Duodenal mucosa (tissue), 2 donors: ENCODE measurements around the gene NUMA1.
A peak's percentile ranks its signal among the peaks of the same experiment; 100 is the strongest.

Experiments
- H3K27ac ChIP-seq: one replicate; pipeline ENCODE4 v1.7.0; 2013; ENCODE audit warnings: low read depth, low read length
- H3K27me3 ChIP-seq, 2 donors: one replicate each; pipeline ENCODE4 v1.7.0; 2013; ENCODE audit warnings: low read length in 2 of 2, control low read depth in 1 of 2; ENCODE audit not compliant: insufficient read depth in 2 of 2, control insufficient read depth in 1 of 2
- H3K36me3 ChIP-seq, 2 donors: one replicate each; pipeline ENCODE4 v1.7.0; 2013; ENCODE audit warnings: low read length in 2 of 2, control low read depth in 1 of 2; ENCODE audit not compliant: insufficient read depth in 2 of 2, control insufficient read depth in 1 of 2
- H3K4me1 ChIP-seq, 2 donors: one replicate each; pipeline ENCODE4 v1.7.0; 2013; ENCODE audit warnings: low read length in 2 of 2, control low read depth in 1 of 2; ENCODE audit not compliant: insufficient read depth in 2 of 2, control insufficient read depth in 1 of 2
- H3K4me3 ChIP-seq, 2 donors: one replicate each; pipeline ENCODE4 v1.7.0; 2013; ENCODE audit warnings: low read length in 2 of 2, low read depth in 1 of 2
- H3K9ac ChIP-seq, 2 donors: one replicate each; pipeline ENCODE4 v1.7.0; 2013; ENCODE audit warnings: low read length in 2 of 2, low read depth in 1 of 2
- H3K9me3 ChIP-seq, 2 donors: one replicate each; pipeline ENCODE4 v1.7.0; 2013; ENCODE audit warnings: low read length in 2 of 2, control low read depth in 1 of 2; ENCODE audit not compliant: control insufficient read depth in 1 of 2

The NUMA1 gene

DNA sequence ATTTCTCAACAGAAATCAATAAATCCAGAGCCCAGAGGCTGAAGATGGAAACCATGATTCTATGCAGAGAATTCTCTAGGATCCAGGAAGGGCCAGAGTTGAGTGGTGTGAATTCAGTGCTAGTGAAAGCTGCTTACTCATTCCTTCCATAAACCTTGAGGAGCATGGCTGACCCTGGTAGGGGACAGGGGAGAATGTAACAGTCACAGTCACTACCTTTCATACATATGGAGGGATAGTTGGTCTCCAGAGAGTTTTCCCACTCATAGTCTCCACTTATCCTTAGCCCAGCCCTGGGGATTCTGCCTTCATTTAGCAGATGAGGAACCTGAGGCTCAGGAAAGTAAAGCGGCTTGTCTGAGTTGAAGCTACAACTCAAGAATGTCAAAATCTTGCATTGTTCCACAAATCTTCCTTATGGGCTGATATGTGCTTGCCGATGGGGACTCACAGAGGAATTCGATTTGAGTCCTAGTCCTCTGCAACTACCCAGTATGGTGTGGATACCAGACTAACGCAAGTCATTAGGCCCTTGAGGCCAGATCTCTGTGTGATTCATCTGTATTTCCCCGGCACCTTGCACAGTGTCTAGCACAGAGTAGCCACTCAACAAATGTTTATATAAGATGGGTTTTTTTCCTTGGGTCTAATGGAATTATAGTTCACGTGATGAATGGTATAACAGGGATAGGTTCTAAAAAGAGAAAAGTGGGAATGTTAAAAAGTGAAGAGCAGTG, 35.8 kb upstream of the NUMA1 start:
- H3K36me3 ChIP-seq, result no peaks in the 10 kb centered on the region
- H3K27me3 ChIP-seq, result no peaks in the 10 kb centered on the region
- H3K9me3 ChIP-seq, result no peaks in the 10 kb centered on the region
- H3K4me1 ChIP-seq, result peaks cover 11 to 14% of the 10 kb centered on the region in 2 donors
- no peak overlapping the region for H3K27ac ChIP-seq
- H3K4me3 ChIP-seq, result no peak overlapping the region
- H3K9ac ChIP-seq, result no peak overlapping the region

DNA sequence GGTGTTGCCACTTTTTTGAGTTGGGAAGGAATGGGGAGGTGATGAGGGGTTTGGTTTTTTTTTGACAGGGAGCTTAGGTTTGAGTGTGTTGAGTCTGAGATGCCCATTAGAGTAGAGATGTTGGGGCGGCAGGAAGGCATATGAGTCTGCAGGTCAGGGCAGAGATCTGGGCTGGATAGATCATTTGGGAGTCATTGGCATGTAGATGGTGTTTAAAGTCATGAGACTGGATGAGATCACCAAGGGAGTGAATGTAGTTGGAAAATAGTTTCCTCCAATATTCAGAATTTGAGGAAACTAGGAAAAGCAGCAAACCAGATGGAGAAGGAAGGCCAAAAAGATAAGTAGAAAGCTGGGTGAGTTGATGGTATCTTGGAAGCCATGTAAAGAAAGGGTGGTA, 34.2 kb upstream of the NUMA1 start:
- H3K27me3 ChIP-seq, result no peaks in the 10 kb centered on the region
- H3K27ac ChIP-seq, result no peak overlapping the region
- peaks cover 0 to 8% of the 10 kb centered on the region in 2 donors for H3K36me3 ChIP-seq
- H3K4me1 ChIP-seq, result peaks cover 12 to 17% of the 10 kb centered on the region in 2 donors
- no peaks in the 10 kb centered on the region for H3K9me3 ChIP-seq
- no peak overlapping the region for H3K9ac ChIP-seq
- no peak overlapping the region for H3K4me3 ChIP-seq

DNA sequence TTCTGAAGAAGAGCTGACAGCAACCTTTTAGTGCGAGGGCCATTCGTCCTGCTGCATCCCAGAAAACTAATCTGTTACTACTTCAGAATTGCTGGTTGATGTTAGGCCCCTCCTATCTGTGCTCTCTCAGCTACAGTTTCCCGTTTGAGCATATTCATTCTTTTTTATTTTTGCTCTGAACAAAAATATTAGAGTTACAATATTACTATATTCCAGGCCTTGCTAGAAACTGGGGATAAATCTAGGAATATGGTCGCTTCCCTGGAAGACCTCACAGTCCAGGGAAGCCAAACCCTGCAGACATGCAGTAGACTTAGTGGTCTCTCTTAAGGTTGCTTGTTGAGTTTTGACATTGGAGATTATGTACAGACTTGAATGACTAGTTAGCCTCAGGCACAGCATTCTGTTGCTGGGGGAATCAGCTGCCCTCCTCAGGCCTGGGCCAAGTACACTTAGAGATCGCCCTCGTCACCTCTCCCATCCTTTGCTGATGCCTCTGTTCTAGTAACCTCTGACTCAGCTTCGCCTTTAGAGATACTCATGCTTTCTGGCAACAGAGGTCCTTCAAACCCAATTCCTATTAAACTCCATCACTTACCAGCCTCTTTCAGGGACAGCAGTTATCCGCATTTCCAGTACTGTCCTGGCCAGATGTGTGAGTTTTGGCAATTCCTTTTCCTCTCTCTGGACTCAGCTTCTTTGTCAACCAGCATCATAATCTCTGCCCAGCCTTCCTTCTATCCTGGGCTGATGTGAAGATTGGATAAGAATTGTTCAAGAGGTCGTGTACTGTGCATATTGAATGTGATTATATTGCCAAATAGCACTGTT, 32.9 kb upstream of the NUMA1 start:
- Histone ChIP-seq H3K9ac (peak overlapping the region; percentile 86 to 94), H3K4me3 (peak overlapping the region; percentile 81 to 88)

DNA sequence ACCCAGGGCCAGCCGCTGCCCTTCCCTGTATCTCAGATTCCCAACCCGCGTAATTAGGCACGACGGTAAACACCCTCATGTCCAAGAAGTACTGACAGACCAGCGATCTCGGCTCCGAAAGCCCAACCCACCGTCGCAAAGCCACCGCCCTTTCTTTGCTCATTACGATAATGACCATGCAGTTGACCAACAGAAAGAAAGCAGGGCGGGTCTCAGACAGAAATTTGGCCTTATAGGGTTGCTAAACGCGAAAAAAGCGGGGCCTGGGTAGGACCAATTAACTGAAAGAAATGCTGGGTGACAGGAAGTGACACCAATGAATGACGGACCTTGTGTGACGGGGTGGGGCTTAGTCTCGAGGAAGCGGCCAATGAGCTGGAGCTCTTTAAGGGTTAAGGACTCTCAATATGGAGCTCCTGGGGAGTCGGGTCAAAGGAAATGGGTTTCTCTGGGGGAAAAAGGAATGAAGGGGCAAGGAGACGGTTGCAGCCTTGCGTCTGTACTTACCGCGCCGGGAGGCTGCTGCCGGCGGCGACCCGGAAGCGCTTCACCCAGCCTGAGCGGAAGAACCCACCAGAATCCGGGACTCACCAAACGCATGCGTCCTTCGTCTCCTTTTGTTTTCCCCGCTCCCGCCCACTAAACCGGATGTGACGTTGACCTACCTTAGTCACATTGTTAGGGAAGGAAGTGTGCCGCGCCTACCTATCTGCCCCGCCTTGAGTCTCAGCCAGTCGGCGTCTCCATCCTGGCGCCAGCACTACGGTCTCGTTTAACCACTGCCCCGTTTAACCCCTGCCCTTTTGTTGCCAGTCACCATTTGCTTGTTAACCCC, 32.0 kb upstream of the NUMA1 start, which contains the start of gene ANAPC15:
TSS of gene ANAPC15 (minus strand) at position 553 of the 835 bp plus-strand sequence. CDS start 1,419 bp downstream, outside the sequence.
- Histone ChIP-seq H3K27ac (peak within 1 kb of the TSS; percentile 96), H3K4me1 (peaks cover 9 to 12% of the 10 kb centered on the region in 2 donors), H3K9me3 (no peaks in the 10 kb centered on the region), H3K27me3 (no peaks in the 10 kb centered on the region), H3K4me3 (peak within 1 kb of the TSS; percentile 81 to 88), H3K36me3 (peaks cover 0 to 21% of the 10 kb centered on the region in 2 donors), H3K9ac (peak within 1 kb of the TSS; percentile 87 to 94)

More for the DNA sequence above, 32.9 kb upstream of the NUMA1 start:
- Histone ChIP-seq H3K9me3 (no peaks in the 10 kb centered on the region), H3K4me1 (peaks cover 10 to 12% of the 10 kb centered on the region in 2 donors), H3K27ac (peak overlapping the region; percentile 95), H3K36me3 (peaks cover 0 to 17% of the 10 kb centered on the region in 2 donors), H3K27me3 (no peaks in the 10 kb centered on the region)

DNA sequence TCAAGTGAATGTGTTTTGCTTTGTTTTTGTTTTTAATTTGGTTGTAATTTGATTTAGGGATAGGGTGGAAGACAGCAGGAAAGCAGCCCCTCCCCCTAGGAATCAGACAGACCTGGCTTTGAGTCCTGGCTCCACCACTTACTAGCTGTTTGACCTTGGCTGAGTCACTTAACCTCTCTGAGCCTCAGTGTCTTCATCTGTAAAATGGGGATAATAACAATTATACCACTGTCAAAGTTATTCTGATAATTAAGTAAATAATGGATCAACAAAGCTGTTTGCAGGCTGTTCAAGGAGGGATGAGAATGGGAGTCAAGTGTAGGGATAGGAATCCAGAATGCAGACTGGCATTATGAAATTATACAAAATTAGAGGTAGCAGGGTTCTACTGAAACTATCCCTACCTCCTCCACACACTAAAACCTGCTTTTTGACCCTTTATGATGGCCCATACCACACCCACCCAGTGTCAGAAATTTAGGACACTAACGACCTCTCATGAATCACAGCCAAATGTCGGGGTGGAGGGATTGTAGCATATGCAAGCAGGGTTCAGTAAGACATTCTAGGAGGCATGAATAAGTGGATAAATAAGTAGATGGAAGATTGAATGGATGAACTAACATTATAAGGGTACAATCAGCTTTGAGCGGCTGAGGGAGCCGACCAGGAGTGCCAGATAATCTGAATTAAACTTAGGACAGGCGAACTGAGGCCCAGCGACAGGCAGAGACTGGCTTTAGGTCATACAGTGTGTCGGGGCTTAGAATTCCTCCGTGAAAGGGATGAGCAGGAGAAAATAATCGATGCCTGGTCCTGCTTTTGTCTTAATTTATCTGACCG, 31.2 kb upstream of the NUMA1 start:
- Histone ChIP-seq H3K27me3 (no peaks in the 10 kb centered on the region), H3K9ac (peak overlapping the region; percentile 87 to 94), H3K4me1 (peaks cover 9 to 12% of the 10 kb centered on the region in 2 donors), H3K9me3 (no peaks in the 10 kb centered on the region), H3K27ac (peak overlapping the region; percentile 96), H3K36me3 (peaks cover 0 to 23% of the 10 kb centered on the region in 2 donors), H3K4me3 (peak overlapping the region; percentile 81 to 88)

DNA sequence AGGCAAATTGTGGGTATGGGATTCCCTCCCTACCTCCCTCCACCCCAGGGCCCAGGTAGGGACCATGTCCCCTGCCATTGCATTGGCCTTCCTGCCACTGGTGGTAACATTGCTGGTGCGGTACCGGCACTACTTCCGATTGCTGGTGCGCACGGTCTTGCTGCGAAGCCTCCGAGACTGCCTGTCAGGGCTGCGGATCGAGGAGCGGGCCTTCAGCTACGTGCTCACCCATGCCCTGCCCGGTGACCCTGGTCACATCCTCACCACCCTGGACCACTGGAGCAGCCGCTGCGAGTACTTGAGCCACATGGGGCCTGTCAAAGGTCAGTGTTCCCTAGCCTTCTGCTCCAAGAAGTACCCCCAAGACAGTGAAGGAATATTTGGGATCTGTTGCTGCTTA, 25.5 kb upstream of the NUMA1 start, which contains the start of gene TOMT:
TSS of gene TOMT (plus strand) at position 37 of the 400 bp plus-strand sequence. CDS start at position 65, 28 bp downstream.
- Histone ChIP-seq H3K36me3 (peaks cover 4 to 26% of the 10 kb centered on the region in 2 donors), H3K4me1 (peaks cover 24 to 26% of the 10 kb centered on the region in 2 donors), H3K9me3 (no peaks in the 10 kb centered on the region), H3K4me3 (no peak within 1 kb of the TSS), H3K9ac (no peak within 1 kb of the TSS), H3K27me3 (no peaks in the 10 kb centered on the region), H3K27ac (no peak within 1 kb of the TSS)

DNA sequence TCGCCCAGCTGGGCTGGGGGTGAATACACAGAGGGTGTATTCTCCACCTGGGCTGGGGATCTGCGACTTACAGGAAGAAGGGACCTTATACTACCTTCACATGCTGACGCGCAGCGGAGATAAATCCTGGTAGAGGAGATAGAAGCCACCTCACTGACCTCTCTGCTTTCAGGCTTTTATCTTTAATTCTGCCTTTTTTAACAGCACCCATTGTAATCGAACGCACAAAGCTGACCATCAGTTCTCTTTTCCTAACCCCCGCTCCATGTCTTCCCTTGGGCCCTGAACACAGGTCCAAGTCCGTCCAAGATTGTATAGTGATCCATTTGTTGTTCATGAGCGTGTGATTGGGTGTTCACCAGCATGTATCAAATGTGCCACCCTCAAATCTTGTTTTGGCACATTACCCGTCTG, 23.4 kb upstream of the NUMA1 start:
- Histone ChIP-seq H3K36me3 (peaks cover 7 to 35% of the 10 kb centered on the region in 2 donors), H3K27ac (peak overlapping the region; percentile 75), H3K4me3 (peak overlapping the region; percentile 68 to 71), H3K9ac (peak overlapping the region; percentile 36 to 73), H3K4me1 (peaks cover 35 to 40% of the 10 kb centered on the region in 2 donors), H3K9me3 (no peaks in the 10 kb centered on the region), H3K27me3 (no peaks in the 10 kb centered on the region)

DNA sequence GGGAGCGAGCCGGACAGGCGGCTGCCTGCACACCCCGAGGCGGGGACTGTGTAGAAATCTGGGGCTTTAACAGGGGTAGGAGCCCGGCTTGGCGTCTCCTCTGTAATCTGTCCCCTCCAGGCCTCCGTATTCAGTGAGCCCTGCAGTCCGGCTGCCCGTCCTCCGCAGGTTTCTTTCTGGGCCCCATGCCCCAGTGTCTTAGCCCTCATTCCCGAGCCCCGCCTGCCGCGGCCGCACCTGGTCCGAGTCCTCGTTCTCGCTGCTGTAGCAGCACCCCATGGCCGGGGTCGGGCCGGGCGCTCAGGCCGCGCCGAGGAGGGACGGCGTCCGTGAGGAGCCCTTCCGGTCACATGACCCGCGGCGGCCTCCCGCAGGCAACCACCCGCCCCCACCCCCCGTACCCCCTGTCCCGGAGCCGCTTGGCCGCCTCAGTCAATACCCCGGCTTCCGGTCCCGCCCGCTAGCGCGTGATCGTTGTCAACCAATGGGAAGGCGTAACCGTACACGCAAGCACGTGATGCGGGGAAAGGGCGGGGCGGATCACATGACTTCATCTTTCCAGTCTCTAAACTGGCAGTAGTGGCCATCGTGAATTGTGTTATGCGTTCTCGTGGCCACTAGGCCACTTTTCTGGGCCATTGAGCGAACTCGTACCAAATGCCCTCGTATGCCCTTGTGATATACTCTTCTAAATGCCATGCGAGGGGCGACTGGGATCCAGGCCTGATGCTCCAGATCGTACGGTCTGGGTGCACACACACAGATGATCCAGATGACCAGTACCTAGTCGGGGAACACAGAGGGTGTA, 22.8 kb upstream of the NUMA1 start, which contains the start of gene LAMTOR1:
TSS of gene LAMTOR1 (minus strand) at position 352 of the 808 bp plus-strand sequence. CDS start at position 279, 73 bp downstream.
- H3K9me3 ChIP-seq, result no peaks in the 10 kb centered on the region

More for the DNA sequence above, 22.8 kb upstream of the NUMA1 start, which contains the start of gene LAMTOR1:
- peaks cover 35 to 40% of the 10 kb centered on the region in 2 donors for H3K4me1 ChIP-seq
- H3K27ac ChIP-seq, result peak within 1 kb of the TSS; percentile 91
- H3K4me3 ChIP-seq, result peak within 1 kb of the TSS; percentile 91 to 93
- peak within 1 kb of the TSS; percentile 91 to 99 for H3K9ac ChIP-seq
- H3K27me3 ChIP-seq, result no peaks in the 10 kb centered on the region
- peaks cover 13 to 36% of the 10 kb centered on the region in 2 donors for H3K36me3 ChIP-seq
